DND-41 (cell line): Measurements from ENCODE around the gene CALY.

ENCODE experiments used
- ATAC-seq: fragments of 200-7000 bp; cut with Tn5 transposase; 3 replicates; pipeline ENCODE4 v1.9.1; 2021; ENCODE audit warnings: low read depth; ENCODE audit not compliant: insufficient read depth
- DNase-seq: peaks from one replicate; pipeline ENCODE4 v3.0.0-alpha.2; 2020
- H2AFZ ChIP-seq: 2 replicates; pipeline ENCODE4 v1.6.0; 2012; ENCODE audit warnings: low read depth, low read length
- H3K27ac ChIP-seq: 2 replicates; pipeline ENCODE4 v1.5.1; 2012; ENCODE audit warnings: low read length, inconsistent platforms
- H3K27me3 ChIP-seq: fragments of 200-600 bp; sonication (generic); 2 replicates; pipeline ENCODE4 v1.6.0; 2012; ENCODE audit warnings: low read length, mild to moderate bottlenecking, inconsistent platforms; ENCODE audit not compliant: insufficient read depth, poor library complexity
- H3K36me3 ChIP-seq: 2 replicates; pipeline ENCODE4 v1.5.1; 2012; ENCODE audit warnings: low read length, inconsistent platforms; ENCODE audit not compliant: insufficient read depth
- H3K4me1 ChIP-seq: 2 replicates; pipeline ENCODE4 v1.5.1; 2012; ENCODE audit warnings: mild to moderate bottlenecking, low read length; ENCODE audit not compliant: insufficient read depth
- H3K4me2 ChIP-seq: 2 replicates; pipeline ENCODE4 v1.6.0; 2012; ENCODE audit warnings: mild to moderate bottlenecking, moderate library complexity, low read length, inconsistent platforms; ENCODE audit not compliant: insufficient read depth
- H3K4me3 ChIP-seq, 2 experiments: fragments of 200-600 bp in 1 of 2; shearing (Covaris generic) in 1 of 2; 2 replicates each; pipeline ENCODE4 v1.5.1; 2012 to 2016; ENCODE audit warnings: inconsistent platforms in 2 of 2, low read length in 2 of 2, mild to moderate bottlenecking in 2 of 2, low read depth in 1 of 2, moderate library complexity in 1 of 2
- H3K79me2 ChIP-seq: 2 replicates; pipeline ENCODE4 v1.6.0; 2012; ENCODE audit warnings: low read length, inconsistent platforms; ENCODE audit not compliant: insufficient read depth
- H3K9ac ChIP-seq: 2 replicates; pipeline ENCODE4 v1.6.0; 2012; ENCODE audit warnings: low read depth, mild to moderate bottlenecking, inconsistent platforms, low read length, moderate library complexity
- H3K9me3 ChIP-seq: 2 replicates; pipeline ENCODE4 v1.5.1; 2012; ENCODE audit warnings: low read length, moderate library complexity, mild to moderate bottlenecking, inconsistent platforms; ENCODE audit not compliant: insufficient read depth, severe bottlenecking
- H4K20me1 ChIP-seq: 2 replicates; pipeline ENCODE4 v1.6.0; 2012; ENCODE audit warnings: low read length; ENCODE audit not compliant: insufficient read depth
- EZH2 ChIP-seq: IDR thresholded peaks from 3 replicates; pipeline ENCODE4 v1.6.1; 2012; ENCODE audit warnings: borderline replicate concordance, low read depth, mild to moderate bottlenecking, moderate library complexity, low read length, inconsistent platforms; ENCODE audit not compliant: severe bottlenecking
- TF ChIP-seq, protein P1 (sequence below): IDR thresholded peaks from 2 replicates; pipeline ENCODE4 v1.5.1; 2012; ENCODE audit warnings: borderline replicate concordance, low read length, moderate library complexity, mild to moderate bottlenecking; ENCODE audit not compliant: poor library complexity, severe bottlenecking; ENCODE audit errors: extremely low read depth

The CALY gene

DNA sequence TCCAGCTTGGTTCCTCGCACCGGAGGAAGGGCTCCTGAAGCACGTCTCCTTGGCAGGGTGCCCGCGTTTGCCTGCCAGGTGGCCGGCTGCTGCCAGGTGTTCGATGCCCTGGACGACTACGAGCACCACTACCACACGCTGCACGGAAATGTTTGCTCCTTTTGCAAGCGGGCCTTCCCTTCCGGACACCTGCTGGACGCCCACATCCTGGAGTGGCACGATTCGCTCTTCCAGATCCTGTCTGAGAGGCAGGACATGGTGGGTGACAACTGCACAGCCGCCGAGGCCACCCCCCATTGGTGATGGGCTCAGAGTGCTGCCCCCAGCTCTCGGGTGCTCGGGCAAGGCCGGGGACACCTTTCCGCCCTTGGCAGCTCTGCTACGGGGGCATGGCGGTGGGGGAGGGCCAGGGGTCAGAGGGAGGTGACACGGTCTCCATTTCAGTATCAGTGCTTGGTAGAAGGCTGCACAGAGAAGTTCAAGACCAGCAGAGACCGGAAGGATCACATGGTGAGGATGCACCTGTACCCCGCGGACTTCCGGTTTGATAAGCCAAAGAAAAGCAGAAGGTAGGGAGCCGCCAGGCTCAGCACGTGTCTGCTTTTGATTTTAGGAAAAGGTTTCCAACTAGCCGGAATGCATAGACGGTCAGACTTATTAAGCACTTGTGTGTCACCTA, 26.8 kb downstream of the CALY start:
- peaks cover 36% of the 10 kb centered on the region for H3K36me3 ChIP-seq
- no peaks in the 10 kb centered on the region for H3K27me3 ChIP-seq
- H3K4me2 ChIP-seq = peak overlapping the region; percentile 97
- peak overlapping the region; percentile 97 for H3K9ac ChIP-seq
- H3K4me3 ChIP-seq = peak overlapping the region in 1 of 2 experiments; percentile 91; a peak in 2 of 4 replicates
- H3K27ac ChIP-seq = peak overlapping the region; percentile 12; the same call in 1 of the 2 replicates
- no peak for ATAC-seq
- H3K79me2 ChIP-seq = peaks cover 41% of the 10 kb centered on the region
- peaks cover 47% of the 10 kb centered on the region for H4K20me1 ChIP-seq
- no peaks in the 10 kb centered on the region for H3K9me3 ChIP-seq
- no peak overlapping the region for H2AFZ ChIP-seq
- no peak for DNase-seq
- peaks cover 31% of the 10 kb centered on the region for H3K4me1 ChIP-seq
- TF ChIP-seq EZH2 = no peak

- peak; percentile 89 for DNase-seq
- H2AFZ ChIP-seq = peak overlapping the region; percentile 97
- H3K27me3 ChIP-seq = no peaks in the 10 kb centered on the region
- peak overlapping the region; percentile 91 to 97; a peak in 3 of 4 replicates for H3K4me3 ChIP-seq
- TF ChIP-seq EZH2 = no peak
- TF ChIP-seq, protein P1, sequence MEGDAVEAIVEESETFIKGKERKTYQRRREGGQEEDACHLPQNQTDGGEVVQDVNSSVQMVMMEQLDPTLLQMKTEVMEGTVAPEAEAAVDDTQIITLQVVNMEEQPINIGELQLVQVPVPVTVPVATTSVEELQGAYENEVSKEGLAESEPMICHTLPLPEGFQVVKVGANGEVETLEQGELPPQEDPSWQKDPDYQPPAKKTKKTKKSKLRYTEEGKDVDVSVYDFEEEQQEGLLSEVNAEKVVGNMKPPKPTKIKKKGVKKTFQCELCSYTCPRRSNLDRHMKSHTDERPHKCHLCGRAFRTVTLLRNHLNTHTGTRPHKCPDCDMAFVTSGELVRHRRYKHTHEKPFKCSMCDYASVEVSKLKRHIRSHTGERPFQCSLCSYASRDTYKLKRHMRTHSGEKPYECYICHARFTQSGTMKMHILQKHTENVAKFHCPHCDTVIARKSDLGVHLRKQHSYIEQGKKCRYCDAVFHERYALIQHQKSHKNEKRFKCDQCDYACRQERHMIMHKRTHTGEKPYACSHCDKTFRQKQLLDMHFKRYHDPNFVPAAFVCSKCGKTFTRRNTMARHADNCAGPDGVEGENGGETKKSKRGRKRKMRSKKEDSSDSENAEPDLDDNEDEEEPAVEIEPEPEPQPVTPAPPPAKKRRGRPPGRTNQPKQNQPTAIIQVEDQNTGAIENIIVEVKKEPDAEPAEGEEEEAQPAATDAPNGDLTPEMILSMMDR = no peak
- ATAC-seq = peak; percentile 80
- H3K9me3 ChIP-seq = no peaks in the 10 kb centered on the region
- peaks cover 46% of the 10 kb centered on the region for H3K79me2 ChIP-seq
- H4K20me1 ChIP-seq = peaks cover 51% of the 10 kb centered on the region
- H3K36me3 ChIP-seq = peaks cover 36% of the 10 kb centered on the region
- H3K9ac ChIP-seq = peak overlapping the region; percentile 97
- H3K27ac ChIP-seq = peak overlapping the region; percentile 98
- peak overlapping the region; percentile 97 for H3K4me2 ChIP-seq
- peaks cover 31% of the 10 kb centered on the region for H3K4me1 ChIP-seq
Observed at GRCh38 chr10:133309100-133309719, 27.5 kb downstream of the CALY start.

DNA sequence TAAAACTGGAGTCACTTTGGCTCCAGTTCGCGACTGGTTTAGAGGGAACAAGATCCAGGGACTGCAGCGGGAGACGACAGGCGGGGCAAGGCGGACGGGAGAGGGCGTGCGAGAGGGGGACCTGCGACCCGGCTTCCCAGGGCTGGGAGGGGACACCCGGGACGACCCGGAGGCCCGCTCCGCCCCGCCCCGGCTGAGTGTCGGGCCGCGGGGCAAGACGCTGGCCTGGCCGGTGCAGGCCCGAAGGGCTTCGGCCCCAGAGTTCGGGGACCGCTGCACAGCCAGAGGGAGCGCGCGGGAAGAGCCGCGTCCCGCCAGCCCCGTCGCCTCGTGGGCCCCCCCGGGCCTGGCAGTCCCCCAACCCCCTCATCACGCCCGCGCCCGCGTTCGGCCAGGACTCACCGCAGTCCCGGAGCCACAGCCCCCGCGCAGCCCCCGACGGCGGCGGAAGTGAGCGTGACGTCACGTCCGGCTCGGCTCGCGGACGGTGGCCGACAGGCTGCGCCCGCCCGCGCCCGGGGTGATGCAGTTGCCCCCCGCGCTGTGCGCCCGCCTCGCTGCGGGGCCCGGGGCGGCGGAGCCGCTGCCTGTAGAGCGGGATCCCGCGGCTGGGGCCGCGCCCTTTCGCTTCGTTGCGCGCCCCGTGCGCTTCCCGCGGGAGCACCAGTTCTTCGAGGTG, 28.1 kb downstream of the CALY start, which contains the start of the genes TUBGCP2 and ZNF511:
Gene TUBGCP2, minus strand, starts transcription at position 452 of the 679 bp plus-strand sequence. CDS start 5,931 bp downstream, outside the sequence.
Gene ZNF511, plus strand, starts transcription at position 494 of the 679 bp plus-strand sequence. Its CDS starts 30 bp downstream, at position 524.
- Histone ChIP-seq H2AFZ (peak within 1 kb of the TSS; percentile 97), H3K9ac (peak within 1 kb of the TSS; percentile 97), H3K4me3 (peak within 1 kb of the TSS; percentile 91 to 97), H3K9me3 (no peaks in the 10 kb centered on the region), H3K27me3 (no peaks in the 10 kb centered on the region), H4K20me1 (peaks cover 58% of the 10 kb centered on the region), H3K36me3 (peaks cover 40% of the 10 kb centered on the region), H3K4me2 (peak within 1 kb of the TSS; percentile 97), H3K79me2 (peaks cover 52% of the 10 kb centered on the region), H3K4me1 (peaks cover 31% of the 10 kb centered on the region), H3K27ac (peak within 1 kb of the TSS; percentile 98)
- TF ChIP-seq, protein P1 = peak; percentile 50
- no peak for TF ChIP-seq EZH2
- ATAC-seq = peak; percentile 77
- peak; percentile 89 for DNase-seq
